Measurements from ENCODE around the gene PTPRG.

- TF ChIP-seq CTCF (IDR thresholded peaks at IDR 0.05) (no peak), POLR2AphosphoS5 (IDR thresholded peaks at IDR 0.05) (no peak)
Observed at GRCh38 chr3:62203561-62203960, 642.2 kb downstream of the PTPRG start.

Measured in suprapubic skin (tissue), 3 donors.